ENCODE data around the gene ANGPTL4.
A peak's percentile ranks its signal among the peaks of the same experiment; 100 is the strongest.

ANGPTL4 gene

GRCh38 chr19:8389891-8390616 lies 26.1 kb downstream of the ANGPTL4 start, which contains the start of gene RAB11B:
RAB11B (plus strand) TSS chr19:8390360; CDS start chr19:8390417, 57 bp downstream.
- H3K27ac Mint-ChIP-seq, result peak within 1 kb of the TSS; percentile 95
- peaks cover 23% of the 10 kb centered on the region for H3K4me1 Mint-ChIP-seq
- H3K4me3 Mint-ChIP-seq, result peak within 1 kb of the TSS; percentile 93
- no peaks in the 10 kb centered on the region for H3K27me3 Mint-ChIP-seq
- H3K36me3 Mint-ChIP-seq, result peaks cover 6% of the 10 kb centered on the region
- H3K9me3 Mint-ChIP-seq, result no peaks in the 10 kb centered on the region

- H3K27me3 Mint-ChIP-seq, result no peaks in the 10 kb centered on the region
- H3K4me1 Mint-ChIP-seq, result peaks cover 23% of the 10 kb centered on the region
- H3K36me3 Mint-ChIP-seq, result peaks cover 6% of the 10 kb centered on the region
- H3K4me3 Mint-ChIP-seq, result peak overlapping the region; percentile 70
- no peaks in the 10 kb centered on the region for H3K9me3 Mint-ChIP-seq
- H3K27ac Mint-ChIP-seq, result peak overlapping the region; percentile 77
These were observed 26.6 kb downstream of the ANGPTL4 start for GRCh38 chr19:8390617-8390981.

- Mint-ChIP-seq H3K36me3 (peaks cover 6% of the 10 kb centered on the region), H3K27ac (peak overlapping the region; percentile 59), H3K4me3 (peak overlapping the region; percentile 70), H3K4me1 (peaks cover 27% of the 10 kb centered on the region), H3K27me3 (no peaks in the 10 kb centered on the region), H3K9me3 (no peaks in the 10 kb centered on the region)
These were observed 27.5 kb downstream of the ANGPTL4 start for GRCh38 chr19:8391198-8392016.

GRCh38 chr19:8392017-8392591 lies 28.1 kb downstream of the ANGPTL4 start:
- H3K9me3 Mint-ChIP-seq, result no peaks in the 10 kb centered on the region
- peaks cover 3% of the 10 kb centered on the region for H3K36me3 Mint-ChIP-seq
- no peak overlapping the region for H3K4me3 Mint-ChIP-seq
- H3K4me1 Mint-ChIP-seq, result peaks cover 33% of the 10 kb centered on the region
- peak overlapping the region; percentile 74 for H3K27ac Mint-ChIP-seq
- no peaks in the 10 kb centered on the region for H3K27me3 Mint-ChIP-seq

- no peaks in the 10 kb centered on the region for H3K27me3 Mint-ChIP-seq
- H3K36me3 Mint-ChIP-seq, result no peaks in the 10 kb centered on the region
- peaks cover 37% of the 10 kb centered on the region for H3K4me1 Mint-ChIP-seq
- no peaks in the 10 kb centered on the region for H3K9me3 Mint-ChIP-seq
- peak overlapping the region; percentile 52 for H3K4me3 Mint-ChIP-seq
- peak overlapping the region; percentile 4 for H3K27ac Mint-ChIP-seq
These were observed 29.4 kb downstream of the ANGPTL4 start for GRCh38 chr19:8393192-8393870.

- Mint-ChIP-seq H3K9me3 (no peaks in the 10 kb centered on the region), H3K36me3 (no peaks in the 10 kb centered on the region), H3K27ac (no peak overlapping the region), H3K27me3 (no peaks in the 10 kb centered on the region), H3K4me1 (peaks cover 37% of the 10 kb centered on the region), H3K4me3 (no peak overlapping the region)
These were observed 29.9 kb downstream of the ANGPTL4 start for GRCh38 chr19:8393871-8394250.

- no peaks in the 10 kb centered on the region for H3K36me3 Mint-ChIP-seq
- H3K4me1 Mint-ChIP-seq, result peaks cover 33% of the 10 kb centered on the region
These were observed 31.7 kb downstream of the ANGPTL4 start for GRCh38 chr19:8395621-8396082.

GRCh38 chr19:8396185-8396562 lies 32.2 kb downstream of the ANGPTL4 start:
- peaks cover 33% of the 10 kb centered on the region for H3K4me1 Mint-ChIP-seq
- no peaks in the 10 kb centered on the region for H3K9me3 Mint-ChIP-seq
- H3K36me3 Mint-ChIP-seq, result no peaks in the 10 kb centered on the region
- no peaks in the 10 kb centered on the region for H3K27me3 Mint-ChIP-seq
- no peak overlapping the region for H3K27ac Mint-ChIP-seq
- H3K4me3 Mint-ChIP-seq, result no peak overlapping the region

More at GRCh38 chr19:8395621-8396082, 31.7 kb downstream of the ANGPTL4 start:
- Mint-ChIP-seq H3K4me3 (no peak overlapping the region), H3K27me3 (no peaks in the 10 kb centered on the region), H3K27ac (no peak overlapping the region), H3K9me3 (no peaks in the 10 kb centered on the region)

- H3K27ac Mint-ChIP-seq, result peak overlapping the region; percentile 30
- H3K36me3 Mint-ChIP-seq, result no peaks in the 10 kb centered on the region
- no peak overlapping the region for H3K4me3 Mint-ChIP-seq
These were observed 32.7 kb downstream of the ANGPTL4 start for GRCh38 chr19:8396563-8397203.

GRCh38 chr19:8397271-8397670 lies 33.3 kb downstream of the ANGPTL4 start:
- H3K27me3 Mint-ChIP-seq, result no peaks in the 10 kb centered on the region
- H3K4me3 Mint-ChIP-seq, result no peak overlapping the region
- no peaks in the 10 kb centered on the region for H3K36me3 Mint-ChIP-seq
- H3K9me3 Mint-ChIP-seq, result no peaks in the 10 kb centered on the region
- peak overlapping the region; percentile 30 for H3K27ac Mint-ChIP-seq
- peaks cover 25% of the 10 kb centered on the region for H3K4me1 Mint-ChIP-seq

More at GRCh38 chr19:8396563-8397203, 32.7 kb downstream of the ANGPTL4 start:
- Mint-ChIP-seq H3K9me3 (no peaks in the 10 kb centered on the region), H3K4me1 (peaks cover 31% of the 10 kb centered on the region), H3K27me3 (no peaks in the 10 kb centered on the region)

GRCh38 chr19:8397746-8398310 lies 33.9 kb downstream of the ANGPTL4 start:
- no peaks in the 10 kb centered on the region for H3K27me3 Mint-ChIP-seq
- no peaks in the 10 kb centered on the region for H3K36me3 Mint-ChIP-seq
- H3K9me3 Mint-ChIP-seq, result no peaks in the 10 kb centered on the region
- no peak overlapping the region for H3K27ac Mint-ChIP-seq
- peaks cover 23% of the 10 kb centered on the region for H3K4me1 Mint-ChIP-seq
- H3K4me3 Mint-ChIP-seq, result no peak overlapping the region

GRCh38 chr19:8398311-8398771 lies 34.4 kb downstream of the ANGPTL4 start:
- Mint-ChIP-seq H3K27me3 (no peaks in the 10 kb centered on the region), H3K4me3 (no peak overlapping the region), H3K9me3 (no peaks in the 10 kb centered on the region), H3K4me1 (peaks cover 19% of the 10 kb centered on the region), H3K27ac (no peak overlapping the region), H3K36me3 (no peaks in the 10 kb centered on the region)

- Mint-ChIP-seq H3K9me3 (no peaks in the 10 kb centered on the region), H3K27me3 (no peaks in the 10 kb centered on the region), H3K4me3 (no peak overlapping the region), H3K27ac (no peak overlapping the region), H3K4me1 (peaks cover 16% of the 10 kb centered on the region), H3K36me3 (peaks cover 2% of the 10 kb centered on the region)
These were observed 35.8 kb downstream of the ANGPTL4 start for GRCh38 chr19:8399681-8400188.

- peaks cover 5% of the 10 kb centered on the region for H3K4me1 Mint-ChIP-seq
- peaks cover 2% of the 10 kb centered on the region for H3K36me3 Mint-ChIP-seq
- H3K9me3 Mint-ChIP-seq, result no peaks in the 10 kb centered on the region
- no peak overlapping the region for H3K27ac Mint-ChIP-seq
- H3K4me3 Mint-ChIP-seq, result no peak overlapping the region
- H3K27me3 Mint-ChIP-seq, result no peaks in the 10 kb centered on the region
These were observed 38.0 kb downstream of the ANGPTL4 start for GRCh38 chr19:8401981-8402411.

Data from activated naive CD4-positive, alpha-beta T cell treated with anti-CD3 and anti-CD28 coated beads, Interleukin-2, amount 50 U/mL, for 24 hours (primary cell).